ENCODE measurements around the gene MTX2.
"Not testable (repeated sequence)": the region's sequence is repeated elsewhere in the genome, so short reads cannot be mapped to it uniquely, and the experiment has no call there.

Gene MTX2

DNA sequence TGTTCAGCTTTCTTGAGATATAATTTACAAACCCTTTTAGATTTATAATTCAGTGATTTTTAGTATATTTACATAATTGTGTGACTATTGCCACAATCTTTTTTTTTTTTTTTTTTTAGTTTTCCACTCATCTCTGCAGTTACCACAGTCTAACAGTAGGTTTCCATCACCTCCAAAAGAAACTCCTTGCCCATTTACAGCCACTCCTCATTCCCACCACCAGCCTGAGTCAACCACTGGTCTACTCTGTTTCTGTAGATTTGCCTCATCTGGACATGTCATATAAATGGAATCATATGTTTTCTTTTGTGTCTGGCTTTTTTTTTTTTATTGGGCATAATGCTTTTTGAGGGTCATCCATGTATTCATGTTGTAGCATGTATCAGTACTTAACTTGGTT, 16.1 kb downstream of the MTX2 start:
- no peak for DNase-seq (ENCODE audit: low spot score)

DNA sequence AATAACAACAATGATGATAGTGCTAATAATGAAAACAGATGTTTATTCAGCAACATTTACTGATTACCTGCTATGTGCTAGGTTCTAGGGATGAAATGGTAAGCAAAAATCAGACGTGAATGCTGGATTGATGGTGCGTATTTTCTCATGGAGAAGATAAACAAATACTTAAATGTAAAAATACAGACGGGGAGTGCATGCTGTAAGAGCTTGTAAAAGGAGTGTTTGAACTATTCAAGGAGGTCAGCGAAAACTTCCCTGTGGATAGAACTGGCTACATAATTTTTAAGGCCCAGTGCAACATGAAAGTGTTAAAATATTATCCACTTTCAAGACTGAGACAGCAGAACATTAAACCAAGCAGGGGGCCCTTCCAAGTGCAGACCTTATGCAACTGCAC, 22.1 kb downstream of the MTX2 start:
- DNase-seq (ENCODE audit: low spot score) = no peak

DNA sequence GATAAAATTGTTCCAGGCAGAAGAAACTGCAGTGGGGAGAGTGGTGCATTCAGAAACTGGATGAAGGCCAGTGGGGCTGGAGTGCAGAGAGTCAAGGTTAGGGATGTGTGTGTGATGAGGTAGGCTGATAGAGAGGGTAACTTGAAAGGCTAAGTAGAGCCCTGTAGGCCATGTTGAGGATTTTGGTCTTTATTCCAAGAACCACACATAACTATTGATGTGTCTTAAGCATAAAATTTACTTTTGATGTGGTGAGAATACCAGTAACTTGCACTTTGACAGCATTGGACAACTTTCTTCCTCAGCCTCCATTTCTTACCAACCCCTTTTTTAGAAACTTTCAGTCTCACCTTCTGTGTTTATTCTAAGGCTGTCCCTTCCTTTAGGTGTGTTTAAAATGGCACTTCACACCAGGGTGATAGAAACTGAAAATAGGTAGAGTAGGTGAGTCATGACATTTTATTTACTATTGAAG, 22.6 kb downstream of the MTX2 start:
- no peak for DNase-seq (ENCODE audit: low spot score)

DNA sequence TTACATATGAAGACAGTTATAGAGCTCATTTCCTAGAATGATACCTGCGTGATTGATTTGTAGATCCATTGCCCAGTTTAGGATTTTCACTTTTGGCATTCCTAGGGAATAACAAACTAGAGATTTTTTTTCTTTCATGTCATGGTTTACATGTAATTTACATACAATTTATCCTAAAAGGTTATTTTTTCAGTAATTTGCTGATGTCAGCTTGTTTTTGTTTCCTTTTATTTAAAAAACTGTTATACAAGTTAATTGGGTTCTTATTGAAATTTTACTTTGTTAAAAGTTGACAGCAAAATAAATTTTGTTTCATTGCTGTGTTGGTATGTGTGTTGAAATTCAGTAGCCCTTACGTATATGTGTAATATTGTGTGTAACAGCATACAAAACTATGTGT, 23.4 kb downstream of the MTX2 start:
- no peak for DNase-seq (ENCODE audit: low spot score)

DNA sequence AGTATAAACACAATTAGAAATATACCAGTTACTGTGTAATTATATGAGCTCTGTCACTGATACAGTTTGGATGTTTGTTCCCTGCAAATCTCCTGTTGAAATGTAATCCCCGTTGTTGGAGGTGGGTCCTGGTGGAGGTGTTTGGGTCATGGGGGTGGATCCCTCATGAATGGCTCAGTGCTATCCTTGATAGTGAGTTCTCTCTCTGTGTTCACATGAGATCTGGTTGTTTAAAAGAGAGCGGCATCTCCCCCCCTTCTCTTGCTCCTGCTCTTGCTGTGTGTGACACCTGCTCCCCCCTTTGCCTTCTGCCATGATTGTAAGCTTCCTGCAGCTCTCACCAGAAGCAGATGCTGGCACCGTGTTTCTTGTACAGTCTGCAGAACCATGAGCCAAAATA, 24.1 kb downstream of the MTX2 start:
- no peak for DNase-seq (ENCODE audit: low spot score)

DNA sequence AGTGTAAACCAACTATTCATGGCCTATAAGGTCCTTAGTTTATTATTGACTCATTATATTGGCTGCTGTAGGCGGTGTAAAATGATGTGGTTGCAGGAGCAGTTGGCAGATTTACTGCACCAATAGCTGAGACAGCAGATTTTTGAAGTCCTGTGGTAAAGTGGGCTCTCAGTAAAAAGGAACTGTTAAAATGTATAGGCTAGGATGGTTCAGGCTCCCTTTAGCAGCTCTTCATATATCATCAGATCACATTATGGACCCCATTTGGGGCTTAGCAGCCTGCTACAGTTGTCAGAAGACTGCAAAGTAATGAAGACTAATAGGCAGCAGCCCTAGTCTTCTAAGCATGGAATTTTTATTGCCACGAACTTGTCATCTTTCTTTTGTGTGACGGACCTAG, 27.8 kb downstream of the MTX2 start:
- DNase-seq (ENCODE audit: low spot score) = no peak

DNA sequence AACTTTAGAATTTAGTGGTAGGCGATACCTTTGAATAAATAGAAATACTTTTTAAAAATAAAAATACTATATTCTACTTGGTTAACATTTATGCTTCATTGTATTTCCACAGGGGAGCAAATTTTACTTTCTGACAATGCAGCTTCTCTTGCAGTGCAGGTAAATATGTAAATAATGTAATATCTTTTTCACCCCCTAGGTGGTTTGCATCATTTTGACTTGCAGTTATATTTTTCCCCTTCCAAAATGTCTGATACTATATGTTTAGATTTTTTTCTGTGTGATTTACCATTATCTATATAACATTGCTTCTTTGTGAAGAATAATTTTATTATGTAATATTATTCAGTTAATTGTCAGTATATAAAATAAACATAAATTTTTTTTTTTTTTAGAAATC, 28.5 kb downstream of the MTX2 start:
- DNase-seq (ENCODE audit: low spot score) = no peak

DNA sequence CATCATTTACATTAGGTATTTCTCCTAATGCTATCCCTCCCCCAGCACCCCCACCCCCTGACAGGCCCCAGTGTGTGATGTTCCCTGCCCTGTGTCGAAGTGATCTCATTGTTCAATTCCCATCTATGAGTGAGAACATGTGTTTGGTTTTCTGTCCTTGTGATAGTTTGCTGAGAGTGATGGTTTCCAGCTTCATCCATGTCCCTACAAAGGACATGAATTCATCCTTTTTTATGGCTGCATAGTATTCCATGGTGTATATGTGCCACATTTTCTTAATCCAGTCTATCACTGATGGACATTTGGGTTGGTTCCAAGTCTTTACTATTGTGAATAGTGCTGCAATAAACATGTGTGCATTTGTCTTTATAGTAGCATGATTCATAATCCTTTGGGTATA, 36.8 kb downstream of the MTX2 start:
- DNase-seq (ENCODE audit: low spot score) = not testable (repeated sequence)

DNA sequence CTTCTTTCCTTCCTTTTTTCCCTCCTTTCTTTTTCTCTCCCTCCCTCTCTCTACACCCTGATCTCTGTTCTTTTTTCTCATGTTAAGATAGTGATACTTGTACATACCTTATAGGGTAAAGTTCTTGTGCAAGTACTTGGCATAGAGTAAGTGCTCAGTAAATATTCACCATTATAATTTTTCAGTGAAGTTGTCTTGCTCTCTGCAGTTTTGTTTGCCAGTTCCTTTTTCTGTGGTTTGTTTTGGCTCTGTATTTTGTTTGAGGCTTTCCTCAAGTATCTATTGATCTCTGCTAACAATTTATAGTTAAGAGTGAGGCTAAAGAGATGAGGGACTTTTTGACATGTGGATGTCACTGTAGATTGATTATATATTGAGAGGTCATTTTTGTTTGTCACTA, 48.0 kb downstream of the MTX2 start:
- no peak for DNase-seq (ENCODE audit: low spot score)

DNA sequence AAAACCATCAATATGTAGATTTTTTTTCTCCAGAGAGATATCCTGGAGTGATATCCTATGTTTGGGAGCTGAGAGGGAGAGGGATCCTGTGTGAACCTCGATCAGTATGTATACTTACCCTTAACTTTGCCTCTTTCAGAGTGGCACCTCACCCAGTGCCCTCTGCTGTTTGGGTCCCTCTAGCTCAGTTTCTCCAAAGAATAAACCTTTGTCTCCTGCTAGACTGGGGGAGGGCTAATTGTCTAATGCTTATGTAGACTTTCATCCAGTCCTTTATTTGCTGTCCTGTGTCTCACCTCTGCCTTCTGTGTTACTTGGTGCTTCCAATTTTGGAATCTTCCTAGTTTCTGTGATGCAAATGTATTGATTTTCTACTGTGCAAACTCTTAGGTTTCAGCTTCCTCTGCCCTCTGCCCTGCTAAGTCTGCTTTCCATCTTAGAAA, 48.4 kb downstream of the MTX2 start:
- no peak for DNase-seq (ENCODE audit: low spot score)

DNA sequence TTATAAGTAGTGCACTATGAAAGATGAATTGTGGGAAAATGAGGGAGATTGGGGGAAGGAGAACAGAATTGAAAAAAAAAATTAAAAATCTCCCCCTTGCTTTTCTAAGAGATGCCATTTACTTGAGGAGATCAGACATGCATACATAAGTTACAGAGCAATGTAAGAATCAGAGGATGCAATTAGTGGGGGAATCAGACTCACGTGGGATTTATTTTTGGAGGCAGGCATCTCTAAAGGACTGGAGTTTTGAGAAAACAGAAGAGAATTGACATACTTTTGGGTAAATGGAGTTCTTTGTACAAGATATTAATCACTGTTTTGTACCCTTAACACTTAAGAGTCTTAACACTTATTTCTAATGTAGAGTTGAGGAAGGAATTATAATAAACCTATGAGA, 52.7 kb downstream of the MTX2 start:
- DNase-seq (ENCODE audit: low spot score) = no peak

DNA sequence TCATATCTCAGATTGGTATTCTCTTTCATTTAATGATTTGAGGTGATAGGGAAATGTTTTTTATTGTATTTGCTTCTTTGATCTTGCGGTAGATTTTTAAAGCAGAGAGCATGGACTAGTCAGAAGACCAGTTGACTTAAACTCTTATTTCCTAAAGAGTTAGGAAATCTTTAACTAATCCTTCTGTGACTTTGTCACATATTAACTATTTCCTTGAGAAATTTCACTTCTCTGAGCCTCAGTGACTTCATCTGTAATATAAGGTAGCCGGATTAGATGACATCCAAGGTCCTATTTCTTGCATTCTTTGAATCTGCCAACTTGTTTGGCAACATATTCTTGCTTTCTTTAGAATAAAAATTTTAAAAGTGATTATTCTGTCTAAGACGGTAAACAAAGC, 55.6 kb downstream of the MTX2 start:
- no peak for DNase-seq (ENCODE audit: low spot score)

DNA sequence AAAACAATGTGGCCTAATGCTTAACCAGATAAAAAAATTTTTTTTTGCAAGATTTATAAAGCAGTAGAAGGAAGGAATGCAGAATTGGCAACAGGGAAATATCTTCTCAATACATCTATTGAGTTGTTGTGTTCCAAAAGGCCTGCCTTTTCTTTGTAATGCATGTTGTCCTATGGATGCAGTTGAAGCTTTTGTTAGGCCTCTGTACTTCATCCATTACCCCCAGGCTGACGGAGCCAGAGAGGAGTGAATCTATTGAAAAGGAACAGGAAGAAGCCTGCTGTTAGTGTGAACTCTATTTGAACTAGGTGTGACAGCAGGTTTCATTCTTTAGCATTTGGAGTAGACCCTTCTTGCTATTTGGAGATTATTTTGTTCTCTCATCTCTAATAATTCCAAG, 56.5 kb downstream of the MTX2 start:
- no peak for DNase-seq (ENCODE audit: low spot score)

DNA sequence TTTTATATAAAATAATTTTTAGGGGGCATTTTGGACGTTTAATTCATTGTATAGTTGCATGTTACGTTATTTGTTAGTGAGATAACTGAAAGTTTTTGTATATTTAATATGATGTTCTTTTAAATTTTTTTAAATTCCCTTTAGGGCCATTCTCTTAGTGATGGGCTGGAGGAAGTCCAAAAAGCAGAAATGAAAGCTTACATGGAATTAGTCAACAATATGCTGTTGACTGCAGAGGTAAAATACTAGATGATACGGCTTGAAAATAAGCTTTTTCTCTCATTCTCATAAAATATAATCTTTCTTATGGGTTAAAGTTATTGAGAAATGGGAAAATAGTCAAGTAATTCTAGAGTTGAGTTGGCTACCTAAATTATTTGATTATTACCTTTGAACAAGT, 58.9 kb downstream of the MTX2 start:
- DNase-seq (ENCODE audit: low spot score) = no peak

DNA sequence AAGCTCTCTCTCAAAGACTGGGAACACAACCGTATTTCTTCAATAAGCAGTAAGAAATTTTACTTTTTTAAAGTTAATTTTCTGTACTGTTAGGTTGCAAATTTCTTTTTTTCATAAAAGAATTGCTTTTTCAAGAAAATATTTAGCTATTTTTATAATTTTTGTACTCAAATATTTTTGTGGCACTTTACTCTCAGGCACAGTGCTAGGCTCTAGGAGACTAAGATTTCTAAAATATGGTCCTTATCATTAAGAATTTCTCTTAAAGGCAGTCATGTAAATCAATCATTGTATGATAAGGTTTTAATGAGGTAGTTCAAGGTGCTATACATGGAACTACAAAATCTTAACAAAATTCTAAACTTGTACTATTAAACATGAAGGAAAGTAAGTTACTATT, 61.4 kb downstream of the MTX2 start:
- DNase-seq (ENCODE audit: low spot score) = no peak

DNA sequence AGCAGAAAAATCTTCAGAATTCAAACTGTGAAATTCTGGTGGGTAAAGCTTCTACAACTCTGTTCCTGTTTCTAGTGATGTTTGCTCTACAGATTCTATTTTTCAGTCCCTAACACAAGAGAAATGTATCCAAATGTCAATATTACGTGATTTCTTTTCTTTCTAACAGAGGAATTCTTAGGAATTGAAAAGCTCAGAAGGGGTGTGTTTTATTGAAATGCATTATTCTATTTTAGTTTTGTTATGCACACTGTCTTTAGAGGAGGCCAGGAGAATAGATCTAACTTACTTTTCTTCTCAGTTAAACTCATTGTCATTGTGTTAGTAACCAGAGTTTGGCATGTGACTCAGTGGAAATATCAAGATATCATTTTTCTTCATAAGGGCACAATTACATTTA, 62.4 kb downstream of the MTX2 start:
- no peak for DNase-seq (ENCODE audit: low spot score)

DNA sequence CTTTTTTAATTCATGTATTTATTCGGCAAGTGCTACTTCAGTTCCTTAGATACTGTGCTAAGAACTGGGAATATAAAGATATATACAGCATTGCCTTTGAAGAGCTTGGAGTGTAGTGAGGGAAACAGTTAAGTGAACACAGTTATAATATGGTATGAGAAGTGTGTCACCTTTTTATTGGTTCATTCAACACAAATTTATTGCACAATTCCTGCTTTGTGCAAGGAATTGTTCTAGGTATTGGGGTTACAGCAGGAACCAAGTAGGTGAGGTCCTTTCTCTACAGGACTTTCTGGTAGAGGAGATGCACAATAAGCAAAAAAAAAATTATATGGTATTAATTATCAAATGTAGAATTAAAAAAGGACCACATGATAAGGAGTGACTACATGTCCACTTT, 65.5 kb downstream of the MTX2 start:
- DNase-seq (ENCODE audit: low spot score) = no peak

DNA sequence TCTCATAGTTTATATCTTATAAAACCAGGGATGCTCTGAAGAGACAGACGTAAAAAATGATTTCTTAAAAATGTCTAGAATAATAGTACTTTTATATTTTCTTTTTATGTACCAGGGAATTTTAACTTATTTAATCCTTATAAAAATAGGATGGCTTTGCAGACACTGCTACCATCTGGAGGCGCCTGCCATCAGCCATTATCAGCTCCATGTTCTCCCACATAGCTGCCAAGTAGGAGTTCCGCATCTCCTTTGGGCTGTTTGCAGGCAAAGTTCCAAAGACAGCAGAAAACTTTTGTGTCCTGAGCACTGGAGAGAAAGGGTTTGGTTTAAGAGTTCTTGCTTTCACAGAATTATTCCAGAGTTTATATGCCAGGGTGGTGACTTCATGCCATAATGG, 69.2 kb downstream of the MTX2 start:
- DNase-seq (ENCODE audit: low spot score) = no peak

DNA sequence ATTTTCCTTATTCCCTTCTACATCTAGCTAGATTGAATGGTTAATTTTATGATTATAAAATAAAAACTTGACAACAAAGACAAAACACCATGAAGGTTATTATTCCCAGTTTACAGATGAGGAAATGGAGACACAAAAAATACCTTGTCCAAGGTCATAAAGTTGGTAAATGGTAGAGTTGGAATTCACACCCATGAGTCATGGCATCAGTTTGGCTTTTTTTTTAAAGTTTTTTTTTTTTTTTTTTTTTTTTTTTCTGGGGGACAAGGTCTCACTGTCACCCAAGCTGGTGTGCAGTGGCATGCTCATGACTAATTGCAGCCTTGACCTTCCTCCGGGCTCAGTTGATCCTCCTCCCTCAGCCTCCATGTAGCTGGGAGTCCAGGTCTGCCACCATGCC, 70.0 kb downstream of the MTX2 start:
- DNase-seq (ENCODE audit: low spot score) = no peak

DNA sequence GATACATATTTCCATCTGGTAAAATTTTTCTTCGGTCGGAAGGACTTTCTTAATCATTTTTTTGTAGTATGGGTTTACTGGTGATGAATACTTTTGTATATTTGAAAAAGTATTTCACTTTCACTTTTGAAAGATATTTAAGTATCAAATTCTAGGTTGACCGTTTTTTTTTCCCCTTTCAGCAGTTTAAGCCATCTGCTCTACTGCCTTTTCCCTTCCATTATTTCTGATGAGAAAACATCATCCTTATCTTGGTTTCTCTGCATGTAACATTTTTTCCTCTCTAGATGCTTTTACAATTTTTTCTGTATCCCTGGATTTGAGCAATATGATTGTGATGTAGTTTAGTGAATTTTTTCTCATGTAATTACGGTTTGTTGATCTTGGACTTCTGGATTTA, 87.0 kb downstream of the MTX2 start:
- no peak for DNase-seq (ENCODE audit: low spot score)

DNA sequence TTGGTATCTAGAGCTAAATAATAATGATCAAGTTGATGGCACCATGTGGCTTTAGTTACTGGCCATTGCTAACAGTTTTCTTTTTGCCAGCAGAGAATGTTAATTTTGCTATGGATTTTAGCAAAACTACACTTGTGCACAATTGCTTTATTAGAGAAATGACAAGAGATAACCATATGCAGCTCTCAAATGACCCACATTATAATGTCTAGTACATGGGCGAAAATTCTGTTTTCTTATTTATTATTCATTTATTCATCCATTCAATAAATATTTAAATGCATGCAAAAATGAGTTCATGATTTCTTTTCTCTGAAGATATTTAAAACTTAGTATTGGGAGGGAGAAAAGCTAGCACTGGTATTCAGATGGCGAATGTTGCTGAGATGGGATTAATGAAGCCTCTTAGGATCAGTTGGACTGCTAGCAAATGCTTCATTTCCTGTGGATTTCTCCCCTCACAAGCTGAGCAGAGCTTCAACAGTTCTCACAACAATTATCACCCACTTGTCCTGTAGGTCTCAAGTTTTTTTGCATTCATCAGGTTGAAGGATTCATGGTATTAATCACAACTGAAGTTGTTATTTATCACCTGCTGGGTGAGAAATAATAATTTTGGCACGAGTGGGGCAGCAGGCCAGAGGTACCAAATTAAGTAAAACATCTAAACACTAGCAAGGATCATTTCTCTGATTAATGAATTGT, 95.2 kb downstream of the MTX2 start:
- DNase-seq (ENCODE audit: low spot score) = no peak

DNA sequence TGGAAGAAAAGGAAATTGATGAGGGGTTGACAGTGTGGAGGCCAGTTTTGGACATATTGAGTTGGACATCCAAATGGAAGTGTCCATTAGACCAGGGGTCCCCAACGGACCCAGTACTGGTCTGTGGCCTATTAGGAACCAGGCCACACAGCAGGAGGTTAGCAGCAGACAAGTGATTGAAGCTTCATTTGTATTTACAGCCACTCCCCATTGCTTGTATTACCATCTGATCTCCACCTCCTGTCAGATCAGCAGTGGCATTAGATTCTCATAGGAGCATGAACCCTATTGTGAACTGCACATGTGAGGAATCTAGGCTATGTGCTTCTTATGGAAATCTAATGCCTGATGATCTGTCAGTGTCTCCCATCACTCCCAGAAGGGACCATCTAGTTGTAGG, 99.1 kb downstream of the MTX2 start:
- DNase-seq (ENCODE audit: low spot score) = no peak

DNA sequence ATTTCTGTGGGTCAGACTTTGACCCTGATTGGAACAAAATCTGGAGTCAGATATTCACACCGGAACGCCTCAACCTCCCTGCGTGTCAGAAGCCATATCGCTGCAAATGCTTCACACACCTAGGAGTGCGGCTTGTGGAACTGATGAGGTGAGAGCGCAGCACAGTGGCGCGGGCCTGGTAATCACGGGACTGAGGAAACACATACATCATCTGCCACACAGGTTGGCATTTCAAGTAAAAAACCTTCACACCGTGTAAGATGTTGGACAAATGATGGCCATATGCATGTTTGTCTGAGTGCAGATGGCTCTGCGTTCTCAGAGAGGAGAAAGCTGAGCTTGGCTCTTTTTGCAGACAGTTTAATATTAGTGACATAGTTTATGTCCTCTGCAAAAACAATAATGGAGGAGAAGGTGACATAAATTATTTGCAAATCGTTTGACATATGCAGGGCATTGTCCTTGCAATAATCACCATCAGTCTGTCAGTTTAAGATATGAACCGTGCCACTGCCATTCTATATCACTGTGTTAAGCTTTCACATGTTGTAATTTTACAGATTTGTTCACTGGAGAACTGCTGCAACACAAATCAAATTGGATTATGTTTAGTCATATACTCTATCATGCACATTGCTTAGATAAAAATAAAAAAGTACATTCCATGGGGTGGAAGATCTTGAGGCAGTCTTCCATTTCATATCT, 101.4 kb downstream of the MTX2 start:
- no peak for DNase-seq (ENCODE audit: low spot score)

DNA sequence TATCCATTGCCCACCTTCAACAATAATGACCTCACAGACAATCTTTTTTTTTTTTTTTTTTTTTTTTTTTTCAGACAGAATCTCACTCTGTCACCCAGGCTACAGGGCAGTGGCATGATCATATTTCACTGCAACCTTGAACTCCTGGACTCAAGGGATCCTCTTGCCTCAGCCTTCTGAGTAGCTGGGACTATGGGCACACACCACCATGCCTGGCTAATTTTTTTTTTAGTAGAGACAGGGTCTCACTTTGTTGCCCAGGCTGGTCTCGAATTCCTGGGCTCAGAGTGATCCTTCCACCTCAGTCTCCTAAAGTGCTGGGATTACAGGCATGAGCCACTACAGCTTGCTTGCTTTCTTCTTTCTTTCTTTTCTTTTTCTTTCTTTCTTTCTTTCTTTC, 103.9 kb downstream of the MTX2 start:
- DNase-seq (ENCODE audit: low spot score) = not testable (repeated sequence)

Data from ecto neural progenitor cell (in vitro differentiated cells).